GM23338 (cell line): ENCODE results near the gene TADA2A. TPM values are rescaled to one million over a fixed set of nuclear protein-coding genes. Genes with fewer than 3 reads are reported as not detected.
"Not testable (repeated sequence)": the region's sequence is repeated elsewhere in the genome, so short reads cannot be mapped to it uniquely, and the experiment has no call there.

Experiments used
- ATAC-seq: fragments of 200-7000 bp; cut with Tn5 transposase; 3 replicates; pipeline ENCODE4 v1.9.1; 2020
- DNase-seq: peaks from one replicate; pipeline ENCODE4 v3.0.0-alpha.2; 2015; ENCODE audit warnings: low spot score
- H2AFZ ChIP-seq: fragments of 200-600 bp; sonication (generic); 2 replicates; pipeline ENCODE4 v1.8.0; 2016; ENCODE audit warnings: antibody characterized with exemption, mild to moderate bottlenecking, moderate library complexity
- H3F3A ChIP-seq: fragments of 200-600 bp; sonication (generic); replicated peaks from 2 replicates; pipeline ENCODE4 v1.8.0; 2017; ENCODE audit warnings: antibody characterized with exemption, mixed run types, low read depth
- H3K27ac ChIP-seq: fragments of 200-600 bp; sonication (generic); 2 replicates; pipeline ENCODE4 v1.6.1; 2016; ENCODE audit warnings: low read depth
- H3K27me3 ChIP-seq: fragments of 200-600 bp; sonication (generic); 2 replicates; pipeline ENCODE4 v1.8.0; 2016; ENCODE audit warnings: mild to moderate bottlenecking, mixed run types, moderate library complexity; ENCODE audit not compliant: insufficient read depth
- H3K36me3 ChIP-seq: fragments of 200-600 bp; sonication (generic); 2 replicates; pipeline ENCODE4 v1.8.0; 2016; ENCODE audit warnings: mild to moderate bottlenecking; ENCODE audit not compliant: insufficient read depth
- H3K4me1 ChIP-seq: fragments of 200-600 bp; sonication (generic); 2 replicates; pipeline ENCODE4 v1.8.0; 2016; ENCODE audit warnings: mild to moderate bottlenecking, moderate library complexity; ENCODE audit not compliant: insufficient read depth
- H3K4me2 ChIP-seq: fragments of 200-600 bp; sonication (generic); 2 replicates; pipeline ENCODE4 v1.7.1; 2017; ENCODE audit warnings: mixed run types
- H3K4me3 ChIP-seq: fragments of 200-600 bp; sonication (generic); 2 replicates; pipeline ENCODE4 v1.6.1; 2016; ENCODE audit warnings: mixed run types
- H3K79me2 ChIP-seq: fragments of 200-600 bp; sonication (generic); replicated peaks from 2 replicates; pipeline ENCODE4 v1.8.0; 2017; ENCODE audit warnings: mild to moderate bottlenecking; ENCODE audit not compliant: insufficient read depth
- H3K9me2 ChIP-seq: fragments of 200-600 bp; sonication (generic); 2 replicates; pipeline ENCODE4 v1.8.0; 2017; ENCODE audit not compliant: insufficient read depth
- H4K20me1 ChIP-seq: fragments of 200-600 bp; sonication (generic); replicated peaks from 2 replicates; pipeline ENCODE4 v1.8.0; 2017; ENCODE audit warnings: mild to moderate bottlenecking; ENCODE audit not compliant: insufficient read depth
- H3K27ac Mint-ChIP-seq: 2 replicates; pipeline ENCODE4 v1.8.0; 2020; ENCODE audit warnings: inconsistent platforms, mild to moderate bottlenecking, moderate library complexity, mixed read lengths
- H3K27me3 Mint-ChIP-seq: 3 replicates; pipeline ENCODE4 v1.8.0; 2022; ENCODE audit warnings: low read depth, mild to moderate bottlenecking, moderate library complexity, mixed read lengths, inconsistent platforms; ENCODE audit not compliant: insufficient read depth, poor library complexity
- H3K36me3 Mint-ChIP-seq: 3 replicates; pipeline ENCODE4 v1.8.0; 2021; ENCODE audit warnings: low read depth, mild to moderate bottlenecking, inconsistent platforms, moderate library complexity, mixed read lengths
- H3K4me1 Mint-ChIP-seq: 3 replicates; pipeline ENCODE4 v1.8.0; 2020; ENCODE audit warnings: mild to moderate bottlenecking, inconsistent platforms, mixed read lengths
- H3K4me3 Mint-ChIP-seq: 3 replicates; pipeline ENCODE4 v1.8.0; 2021; ENCODE audit warnings: moderate library complexity, mild to moderate bottlenecking, inconsistent platforms, mixed read lengths
- H3K9me3 Mint-ChIP-seq: 3 replicates; pipeline ENCODE4 v1.8.0; 2020; ENCODE audit warnings: moderate library complexity, mild to moderate bottlenecking, inconsistent platforms, mixed read lengths
- EZH2 ChIP-seq: fragments of 200-600 bp; sonication (generic); IDR thresholded peaks from one replicate; pipeline ENCODE4 v1.8.0; 2017; ENCODE audit warnings: antibody characterized with exemption, mild to moderate bottlenecking, low read depth; ENCODE audit not compliant: unreplicated experiment
- NANOG ChIP-seq: IDR thresholded peaks from 2 replicates; pipeline ENCODE4 v1.6.1; 2016; ENCODE audit warnings: antibody characterized with exemption, borderline replicate concordance
- STAT1 ChIP-seq: IDR thresholded peaks from one replicate; pipeline ENCODE4 v1.6.1; 2016; ENCODE audit warnings: antibody characterized with exemption; ENCODE audit not compliant: unreplicated experiment
- polyA plus RNA-seq: library from polyadenylated mRNA; unstranded; fragments of >200 nt; fragmentation: Nextera tagmentation; extraction: Ambion mirVana; gene quantifications from 2 replicates; pipeline ENCODE4 v1.2.1, GENCODE V29; 2016
- total RNA-seq: library from RNA; depleted of rRNA; stranded (reverse); fragments of >200 nt; shearing (Covaris generic); gene quantifications from 2 replicates; pipeline ENCODE4 v1.2.3, GENCODE V29; 2014
- TF ChIP-seq, protein P1 (sequence below): fragments of 250-450 bp; sonication (Bioruptor Pico); IDR thresholded peaks from 2 replicates; pipeline ENCODE4 v1.5.0; 2020; ENCODE audit warnings: mild to moderate bottlenecking, moderate library complexity

The TADA2A gene
- total and polyA plus RNA-seq, 2 experiments from 2014 or later: 14.5 to 17.1 TPM

- Histone ChIP-seq H3F3A (no peaks in the 10 kb centered on the region; the same call in 1 of the 2 replicates), H3K36me3 (peaks cover 10% of the 10 kb centered on the region; the same call in 1 of the 2 replicates), H3K4me2 (no peak overlapping the region), H4K20me1 (no peaks in the 10 kb centered on the region; the same call in 1 of the 2 replicates), H3K4me1 (no peaks in the 10 kb centered on the region), H3K27me3 (no peaks in the 10 kb centered on the region), H3K4me3 (no peak overlapping the region), H3K27ac (no peak overlapping the region), H3K79me2 (no peaks in the 10 kb centered on the region), H2AFZ (no peak overlapping the region), H3K9me2 (no peaks in the 10 kb centered on the region)
- Mint-ChIP-seq H3K9me3 (no peaks in the 10 kb centered on the region), H3K36me3 (peaks cover 39% of the 10 kb centered on the region), H3K27me3 (peaks cover 7% of the 10 kb centered on the region), H3K4me3 (no peak overlapping the region), H3K27ac (no peak overlapping the region), H3K4me1 (no peaks in the 10 kb centered on the region)
- DNase-seq (no peak), ATAC-seq (no peak)
- TF ChIP-seq, protein P1, sequence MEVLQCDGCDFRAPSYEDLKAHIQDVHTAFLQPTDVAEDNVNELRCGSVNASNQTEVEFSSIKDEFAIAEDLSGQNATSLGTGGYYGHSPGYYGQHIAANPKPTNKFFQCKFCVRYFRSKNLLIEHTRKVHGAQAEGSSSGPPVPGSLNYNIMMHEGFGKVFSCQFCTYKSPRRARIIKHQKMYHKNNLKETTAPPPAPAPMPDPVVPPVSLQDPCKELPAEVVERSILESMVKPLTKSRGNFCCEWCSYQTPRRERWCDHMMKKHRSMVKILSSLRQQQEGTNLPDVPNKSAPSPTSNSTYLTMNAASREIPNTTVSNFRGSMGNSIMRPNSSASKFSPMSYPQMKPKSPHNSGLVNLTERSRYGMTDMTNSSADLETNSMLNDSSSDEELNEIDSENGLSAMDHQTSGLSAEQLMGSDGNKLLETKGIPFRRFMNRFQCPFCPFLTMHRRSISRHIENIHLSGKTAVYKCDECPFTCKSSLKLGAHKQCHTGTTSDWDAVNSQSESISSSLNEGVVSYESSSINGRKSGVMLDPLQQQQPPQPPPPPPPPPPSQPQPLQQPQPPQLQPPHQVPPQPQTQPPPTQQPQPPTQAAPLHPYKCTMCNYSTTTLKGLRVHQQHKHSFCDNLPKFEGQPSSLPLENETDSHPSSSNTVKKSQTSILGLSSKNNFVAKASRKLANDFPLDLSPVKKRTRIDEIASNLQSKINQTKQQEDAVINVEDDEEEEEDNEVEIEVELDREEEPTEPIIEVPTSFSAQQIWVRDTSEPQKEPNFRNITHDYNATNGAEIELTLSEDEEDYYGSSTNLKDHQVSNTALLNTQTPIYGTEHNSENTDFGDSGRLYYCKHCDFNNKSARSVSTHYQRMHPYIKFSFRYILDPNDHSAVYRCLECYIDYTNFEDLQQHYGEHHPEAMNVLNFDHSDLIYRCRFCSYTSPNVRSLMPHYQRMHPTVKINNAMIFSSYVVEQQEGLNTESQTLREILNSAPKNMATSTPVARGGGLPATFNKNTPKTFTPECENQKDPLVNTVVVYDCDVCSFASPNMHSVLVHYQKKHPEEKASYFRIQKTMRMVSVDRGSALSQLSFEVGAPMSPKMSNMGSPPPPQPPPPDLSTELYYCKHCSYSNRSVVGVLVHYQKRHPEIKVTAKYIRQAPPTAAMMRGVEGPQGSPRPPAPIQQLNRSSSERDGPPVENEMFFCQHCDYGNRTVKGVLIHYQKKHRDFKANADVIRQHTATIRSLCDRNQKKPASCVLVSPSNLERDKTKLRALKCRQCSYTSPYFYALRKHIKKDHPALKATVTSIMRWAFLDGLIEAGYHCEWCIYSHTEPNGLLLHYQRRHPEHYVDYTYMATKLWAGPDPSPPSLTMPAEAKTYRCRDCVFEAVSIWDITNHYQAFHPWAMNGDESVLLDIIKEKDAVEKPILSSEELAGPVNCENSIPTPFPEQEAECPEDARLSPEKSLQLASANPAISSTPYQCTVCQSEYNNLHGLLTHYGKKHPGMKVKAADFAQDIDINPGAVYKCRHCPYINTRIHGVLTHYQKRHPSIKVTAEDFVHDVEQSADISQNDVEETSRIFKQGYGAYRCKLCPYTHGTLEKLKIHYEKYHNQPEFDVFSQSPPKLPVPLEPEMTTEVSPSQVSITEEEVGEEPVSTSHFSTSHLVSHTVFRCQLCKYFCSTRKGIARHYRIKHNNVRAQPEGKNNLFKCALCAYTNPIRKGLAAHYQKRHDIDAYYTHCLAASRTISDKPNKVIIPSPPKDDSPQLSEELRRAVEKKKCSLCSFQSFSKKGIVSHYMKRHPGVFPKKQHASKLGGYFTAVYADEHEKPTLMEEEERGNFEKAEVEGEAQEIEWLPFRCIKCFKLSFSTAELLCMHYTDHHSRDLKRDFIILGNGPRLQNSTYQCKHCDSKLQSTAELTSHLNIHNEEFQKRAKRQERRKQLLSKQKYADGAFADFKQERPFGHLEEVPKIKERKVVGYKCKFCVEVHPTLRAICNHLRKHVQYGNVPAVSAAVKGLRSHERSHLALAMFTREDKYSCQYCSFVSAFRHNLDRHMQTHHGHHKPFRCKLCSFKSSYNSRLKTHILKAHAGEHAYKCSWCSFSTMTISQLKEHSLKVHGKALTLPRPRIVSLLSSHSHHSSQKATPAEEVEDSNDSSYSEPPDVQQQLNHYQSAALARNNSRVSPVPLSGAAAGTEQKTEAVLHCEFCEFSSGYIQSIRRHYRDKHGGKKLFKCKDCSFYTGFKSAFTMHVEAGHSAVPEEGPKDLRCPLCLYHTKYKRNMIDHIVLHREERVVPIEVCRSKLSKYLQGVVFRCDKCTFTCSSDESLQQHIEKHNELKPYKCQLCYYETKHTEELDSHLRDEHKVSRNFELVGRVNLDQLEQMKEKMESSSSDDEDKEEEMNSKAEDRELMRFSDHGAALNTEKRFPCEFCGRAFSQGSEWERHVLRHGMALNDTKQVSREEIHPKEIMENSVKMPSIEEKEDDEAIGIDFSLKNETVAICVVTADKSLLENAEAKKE (CRISPR knock-in tag): no peak
- TF ChIP-seq STAT1 (no peak), EZH2 (no peak), NANOG (no peak)
These were observed 33.7 kb downstream of the TADA2A start for GRCh38 chr17:37440424-37440823.

- not testable (repeated sequence) for H3K27ac Mint-ChIP-seq, H3K9me2 ChIP-seq, H3K27me3 Mint-ChIP-seq, H3K4me2 ChIP-seq, DNase-seq, H3K9me3 Mint-ChIP-seq, H4K20me1 ChIP-seq, H3F3A ChIP-seq, H2AFZ ChIP-seq, H3K4me3 Mint-ChIP-seq, H3K4me1 ChIP-seq, H3K27ac ChIP-seq, H3K4me1 Mint-ChIP-seq, H3K4me3 ChIP-seq, H3K79me2 ChIP-seq, ATAC-seq, H3K27me3 ChIP-seq
- peaks cover 42% of the 10 kb centered on the region for H3K36me3 Mint-ChIP-seq
- peaks cover 10% of the 10 kb centered on the region; the same call in 1 of the 2 replicates for H3K36me3 ChIP-seq
These were observed 34.8 kb downstream of the TADA2A start for GRCh38 chr17:37441369-37442014.
